CD4-positive, alpha-beta memory T cell (primary cell): ENCODE measurements around the gene COL16A1. TPM values are rescaled to one million over a fixed set of nuclear protein-coding genes. Genes with fewer than 3 reads are reported as not detected.
A peak's percentile ranks its signal among the peaks of the same experiment; 100 is the strongest.

ENCODE experiments used
- CTCF ChIA-PET: fragments of 350-600 bp; sonication (Branson Sonifier 250); formaldehyde crosslinking; loops from one replicate; lab custom pipeline; 2021; ENCODE audit warnings: inconsistent platforms; ENCODE audit not compliant: partially characterized antibody; lab: Charles Lee
- POLR2A ChIA-PET: fragments of 350-600 bp; sonication (Branson Sonifier 250); formaldehyde crosslinking; loops from one replicate; lab custom pipeline; 2021; ENCODE audit not compliant: partially characterized antibody; lab: Charles Lee
- DNase-seq, 5 donors: peaks; one replicate each; pipeline versions ENCODE4 v3.0.0 to v3.0.0-alpha.2; 2020 to 2022; ENCODE audit warnings: mixed read lengths in 1 of 5
- H3K27ac ChIP-seq: one replicate; pipeline ENCODE4 v1.7.0; 2013; ENCODE audit warnings: low read depth, low read length
- H3K27me3 ChIP-seq: 2 replicates; pipeline ENCODE4 v1.7.0; 2013; ENCODE audit warnings: mild to moderate bottlenecking, low read length, moderate library complexity; ENCODE audit not compliant: insufficient read depth
- H3K36me3 ChIP-seq: 2 replicates; pipeline ENCODE4 v1.7.0; 2013; ENCODE audit warnings: mild to moderate bottlenecking, low read length, moderate library complexity; ENCODE audit not compliant: insufficient read depth
- H3K4me1 ChIP-seq: 2 replicates; pipeline ENCODE4 v1.7.0; 2013; ENCODE audit warnings: mild to moderate bottlenecking, low read length, moderate library complexity; ENCODE audit not compliant: insufficient read depth
- H3K4me3 ChIP-seq, 2 donors: one replicate each; pipeline ENCODE4 v1.7.0; 2013; ENCODE audit warnings: low read length in 2 of 2, mild to moderate bottlenecking in 1 of 2
- H3K9me3 ChIP-seq, 2 donors: one replicate each; pipeline ENCODE4 v1.7.0; 2013; ENCODE audit warnings: low read length in 2 of 2, control low read depth in 1 of 2; ENCODE audit not compliant: control insufficient read depth in 1 of 2
- H3K27ac Mint-ChIP-seq, 7 donors: one replicate each; pipeline ENCODE4 v1.8.0; 2020 to 2021; ENCODE audit warnings: mixed read lengths in 7 of 7, mild to moderate bottlenecking in 6 of 7, inconsistent platforms in 3 of 7, moderate library complexity in 3 of 7
- H3K27me3 Mint-ChIP-seq, 2 donors: one replicate each; pipeline ENCODE4 v1.8.0; 2020 to 2021; ENCODE audit warnings: mixed read lengths in 2 of 2
- H3K36me3 Mint-ChIP-seq, 2 donors: one replicate each; pipeline ENCODE4 v1.8.0; 2020 to 2021; ENCODE audit warnings: mixed read lengths in 2 of 2, inconsistent platforms in 1 of 2, mild to moderate bottlenecking in 1 of 2
- H3K4me1 Mint-ChIP-seq, 4 donors: one replicate each; pipeline ENCODE4 v1.8.0; 2020 to 2021; ENCODE audit warnings: mixed read lengths in 4 of 4, mild to moderate bottlenecking in 1 of 4
- H3K4me3 Mint-ChIP-seq, 8 donors: one replicate each; pipeline ENCODE4 v1.8.0; 2020 to 2021; ENCODE audit warnings: mixed read lengths in 8 of 8, mild to moderate bottlenecking in 7 of 8, moderate library complexity in 6 of 8, inconsistent platforms in 3 of 8
- H3K9me3 Mint-ChIP-seq, 8 donors: one replicate each; pipeline ENCODE4 v1.8.0; 2020 to 2021; ENCODE audit warnings: mixed read lengths in 8 of 8, mild to moderate bottlenecking in 5 of 8, inconsistent platforms in 3 of 8, moderate library complexity in 1 of 8
- intact Hi-C: fragments of 100-400 bp; cut with micrococcal nuclease; formaldehyde crosslinking; loops from one replicate; pipeline ENCODE4 v1.15.1; 2023
- polyA plus RNA-seq, 2 donors: library from polyadenylated mRNA; unstranded; fragments of 300-500 nt; fragmentation: Illumina TruSeq; gene quantifications; one replicate each; pipeline ENCODE4 v1.2.3, GENCODE V29; 2021
- total RNA-seq, 2 experiments: library from RNA; stranded (reverse); gene quantifications; one replicate each; pipeline ENCODE4 v1.2.3, GENCODE V29; 2021

The COL16A1 gene
- total and polyA plus RNA-seq, 4 experiments from 2014 or later: not detected

- intact Hi-C loops: no loop called here
- Histone ChIP-seq H3K27ac (no peak overlapping the region), H3K9me3 (no peaks in the 10 kb centered on the region), H3K27me3 (no peaks in the 10 kb centered on the region), H3K4me3 (no peak overlapping the region), H3K4me1 (no peaks in the 10 kb centered on the region), H3K36me3 (peaks cover 34% of the 10 kb centered on the region)
- Mint-ChIP-seq H3K9me3 (no peaks in the 10 kb centered on the region), H3K27me3 (no peaks in the 10 kb centered on the region), H3K4me3 (no peak overlapping the region), H3K27ac (no peak overlapping the region), H3K36me3 (peaks cover 32 to 46% of the 10 kb centered on the region in 2 donors), H3K4me1 (peaks cover 0 to 6% (median 3%) of the 10 kb centered on the region in 4 donors)
- DNase-seq: peak in 1 of 5 donors; percentile 27
- POLR2A ChIA-PET: interaction anchor here (1.2 kb wide), 1 partner anchor 12 kb away, joined by 3 read pairs; no protein-coding TSS in a partner anchor
- CTCF ChIA-PET: interaction anchor here (1.1 kb wide), 1 partner anchor 34 kb away, joined by 3 read pairs; no protein-coding TSS in a partner anchor
Observed at GRCh38 chr1:31625561-31626222, 78.1 kb downstream of the COL16A1 start.

- intact Hi-C loops: no loop called here
- Histone ChIP-seq H3K4me1 (no peaks in the 10 kb centered on the region), H3K4me3 (no peak overlapping the region), H3K27ac (no peak overlapping the region), H3K36me3 (peaks cover 26% of the 10 kb centered on the region), H3K9me3 (no peaks in the 10 kb centered on the region), H3K27me3 (no peaks in the 10 kb centered on the region)
- ChIA-PET CTCF (interaction anchor here (1.1 kb wide), 1 partner anchor 33 kb away, joined by 3 read pairs; no protein-coding TSS in a partner anchor), POLR2A (no interaction called here)
- Mint-ChIP-seq H3K27me3 (no peaks in the 10 kb centered on the region), H3K9me3 (no peaks in the 10 kb centered on the region), H3K4me3 (no peak overlapping the region), H3K27ac (peak overlapping the region in 1 of 7 donors; percentile 30), H3K4me1 (peaks cover 0 to 6% (median 3%) of the 10 kb centered on the region in 4 donors), H3K36me3 (peaks cover 24 to 38% of the 10 kb centered on the region in 2 donors)
- no peak for DNase-seq
Observed at GRCh38 chr1:31624731-31625514, 78.9 kb downstream of the COL16A1 start.

GRCh38 chr1:31624309-31624708 is 79.5 kb downstream of the COL16A1 start:
- peaks cover 0 to 4% (median 0%) of the 10 kb centered on the region in 8 donors for H3K9me3 Mint-ChIP-seq

DNA sequence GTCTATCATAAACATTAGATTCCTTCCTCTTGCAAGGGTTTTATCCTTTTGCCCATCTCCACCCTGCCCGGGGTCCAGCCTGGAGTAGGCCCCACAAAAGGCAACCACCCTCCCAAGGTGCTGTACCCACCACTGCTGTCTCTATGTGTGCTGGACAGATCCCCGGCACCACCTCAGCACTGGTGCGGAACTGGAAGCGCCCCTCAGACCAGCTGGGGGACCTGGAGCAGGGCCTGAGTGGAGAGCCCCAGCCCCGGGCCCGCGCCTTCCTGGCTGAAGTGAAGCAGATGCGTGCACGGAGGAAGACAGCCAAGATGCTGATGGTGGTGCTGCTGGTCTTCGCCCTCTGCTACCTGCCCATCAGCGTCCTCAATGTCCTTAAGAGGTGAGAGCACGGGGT is 80.5 kb downstream of the COL16A1 start:
- POLR2A ChIA-PET: no interaction called here
- peak in 1 of 5 donors; percentile 5 for DNase-seq
- H3K27ac Mint-ChIP-seq: no peak overlapping the region

More at GRCh38 chr1:31624309-31624708, 79.5 kb downstream of the COL16A1 start:
- ChIA-PET POLR2A (no interaction called here), CTCF (no interaction called here)
- no peak overlapping the region for H3K4me3 ChIP-seq
- no peak for DNase-seq
- no peaks in the 10 kb centered on the region for H3K4me1 ChIP-seq
- peak overlapping the region in 1 of 8 donors; percentile 29 for H3K4me3 Mint-ChIP-seq
- H3K27me3 ChIP-seq: no peaks in the 10 kb centered on the region
- no peak overlapping the region for H3K27ac ChIP-seq
- H3K36me3 ChIP-seq: peaks cover 20% of the 10 kb centered on the region
- H3K27me3 Mint-ChIP-seq: peaks cover 2 to 3% of the 10 kb centered on the region in 2 donors
- peaks cover 0 to 7% (median 4%) of the 10 kb centered on the region in 4 donors for H3K4me1 Mint-ChIP-seq
- H3K9me3 ChIP-seq: no peaks in the 10 kb centered on the region
- H3K27ac Mint-ChIP-seq: peak overlapping the region in 1 of 7 donors; percentile 30
- peaks cover 18 to 32% of the 10 kb centered on the region in 2 donors for H3K36me3 Mint-ChIP-seq
- intact Hi-C loops: no loop called here

DNA sequence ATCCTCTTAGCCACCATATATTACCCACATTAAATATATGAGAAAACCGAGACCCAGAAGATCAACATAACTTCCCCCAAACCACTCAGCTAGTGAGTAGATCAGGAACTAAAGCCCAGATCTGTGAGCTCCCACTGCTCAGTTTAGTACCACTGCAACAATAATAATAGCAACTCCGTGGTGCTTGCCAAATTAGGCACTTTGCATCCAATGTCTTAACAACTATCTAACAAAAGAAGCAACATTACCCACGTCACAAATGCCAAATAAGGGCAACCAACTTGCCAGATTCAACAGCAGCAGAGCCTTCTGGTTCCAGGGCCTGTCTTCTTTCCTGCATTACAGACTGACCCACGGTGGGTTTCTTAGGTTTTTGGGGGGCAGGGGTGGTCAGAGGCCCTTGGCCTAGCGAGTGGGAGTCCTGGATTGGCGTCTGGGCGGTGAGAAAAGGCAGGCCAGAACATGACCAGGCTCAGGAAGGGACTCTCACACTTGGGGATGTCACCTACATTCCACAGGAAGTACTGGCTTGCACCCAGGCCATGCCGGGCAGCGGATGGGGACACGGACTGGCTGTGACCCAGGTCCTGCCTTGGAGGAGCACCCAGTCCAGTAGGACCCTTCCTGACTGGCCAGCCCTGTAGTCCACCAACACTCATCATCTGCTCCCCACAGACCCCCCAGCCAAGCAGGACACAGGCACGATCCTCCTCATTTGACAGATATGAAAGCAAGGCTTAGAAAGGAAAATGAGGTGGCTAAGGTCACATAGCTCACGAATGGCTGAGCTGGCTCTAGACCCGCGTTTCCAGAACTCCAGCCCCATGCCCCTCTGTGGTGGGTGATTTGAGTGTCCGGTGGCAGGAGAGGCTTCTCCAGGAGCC is 81.7 kb downstream of the COL16A1 start:
- H3K9me3 Mint-ChIP-seq: peaks cover 0 to 4% (median 0%) of the 10 kb centered on the region in 8 donors
- H3K4me3 Mint-ChIP-seq: no peak overlapping the region
- H3K36me3 ChIP-seq: no peaks in the 10 kb centered on the region
- H3K4me1 ChIP-seq: peaks cover 8% of the 10 kb centered on the region
- CTCF ChIA-PET: no interaction called here
- H3K27me3 Mint-ChIP-seq: peaks cover 9% of the 10 kb centered on the region in 2 donors
- no peak overlapping the region for H3K27ac ChIP-seq
- peaks cover 4 to 12% of the 10 kb centered on the region in 2 donors for H3K36me3 Mint-ChIP-seq
- intact Hi-C loops: no loop called here
- H3K27me3 ChIP-seq: peaks cover 10% of the 10 kb centered on the region
- DNase-seq: peak in 1 of 5 donors; percentile 16
- H3K9me3 ChIP-seq: no peaks in the 10 kb centered on the region
- POLR2A ChIA-PET: no interaction called here
- no peak overlapping the region for H3K4me3 ChIP-seq
- peaks cover 5 to 9% (median 9%) of the 10 kb centered on the region in 4 donors for H3K4me1 Mint-ChIP-seq
- peak overlapping the region in 1 of 7 donors; percentile 41 for H3K27ac Mint-ChIP-seq

More for the DNA sequence above, 80.5 kb downstream of the COL16A1 start:
- peaks cover 1 to 7% (median 4%) of the 10 kb centered on the region in 4 donors for H3K4me1 Mint-ChIP-seq
- no peak overlapping the region for H3K4me3 ChIP-seq
- H3K36me3 ChIP-seq: peaks cover 11% of the 10 kb centered on the region
- no peak overlapping the region for H3K4me3 Mint-ChIP-seq
- peaks cover 0 to 4% (median 0%) of the 10 kb centered on the region in 8 donors for H3K9me3 Mint-ChIP-seq
- H3K27me3 ChIP-seq: peaks cover 6% of the 10 kb centered on the region
- no peaks in the 10 kb centered on the region for H3K9me3 ChIP-seq
- CTCF ChIA-PET: no interaction called here
- intact Hi-C loops: no loop called here
- peaks cover under 1% of the 10 kb centered on the region for H3K4me1 ChIP-seq
- H3K27ac ChIP-seq: no peak overlapping the region
- H3K36me3 Mint-ChIP-seq: peaks cover 9 to 22% of the 10 kb centered on the region in 2 donors
- peaks cover 6% of the 10 kb centered on the region in 2 donors for H3K27me3 Mint-ChIP-seq

- peak in 1 of 5 donors; percentile 1 for DNase-seq
- Mint-ChIP-seq H3K27ac (no peak overlapping the region), H3K27me3 (peaks cover 14 to 15% of the 10 kb centered on the region in 2 donors), H3K36me3 (peaks cover 0 to 6% of the 10 kb centered on the region in 2 donors), H3K9me3 (peaks cover 0 to 4% (median 0%) of the 10 kb centered on the region in 8 donors), H3K4me3 (no peak overlapping the region), H3K4me1 (peaks cover 7 to 15% (median 11%) of the 10 kb centered on the region in 4 donors)
- H3K27ac ChIP-seq: no peak overlapping the region
- H3K36me3 ChIP-seq: no peaks in the 10 kb centered on the region
- intact Hi-C loops: no loop called here
- ChIA-PET CTCF (no interaction called here), POLR2A (no interaction called here)
- no peak overlapping the region for H3K4me3 ChIP-seq
- H3K9me3 ChIP-seq: no peaks in the 10 kb centered on the region
- H3K27me3 ChIP-seq: peaks cover 17% of the 10 kb centered on the region
- H3K4me1 ChIP-seq: peaks cover 8% of the 10 kb centered on the region
Observed at GRCh38 chr1:31621498-31621820, 82.4 kb downstream of the COL16A1 start.
